Measurements from ENCODE around the gene MOCS2.

Gene MOCS2

GRCh38 chr5:53091289-53091688, 18.3 kb downstream of the MOCS2 start:
- no peak for DNase-seq

- no peak for DNase-seq
Observed at GRCh38 chr5:53090229-53090628, 19.3 kb downstream of the MOCS2 start.

- peak; percentile 31 for DNase-seq
Observed at GRCh38 chr5:53089481-53089991, 20.0 kb downstream of the MOCS2 start.

- DNase-seq, result no peak
Observed at GRCh38 chr5:53087621-53088121, 21.9 kb downstream of the MOCS2 start.

- no peak for DNase-seq
Observed at GRCh38 chr5:53087171-53087570, 22.4 kb downstream of the MOCS2 start.

- DNase-seq, result no peak
Observed at GRCh38 chr5:53084546-53085255, 24.9 kb downstream of the MOCS2 start.

- DNase-seq, result no peak
Observed at GRCh38 chr5:53083927-53084326, 25.6 kb downstream of the MOCS2 start.

- DNase-seq, result no peak
Observed at GRCh38 chr5:53080271-53080670, 29.3 kb downstream of the MOCS2 start.

GRCh38 chr5:53076014-53076583, 33.5 kb downstream of the MOCS2 start:
- no peak for DNase-seq

- no peak for DNase-seq
Observed at GRCh38 chr5:53073348-53073747, 36.2 kb downstream of the MOCS2 start.

GRCh38 chr5:53071738-53072137, 37.8 kb downstream of the MOCS2 start:
- no peak for DNase-seq

- no peak for DNase-seq
Observed at GRCh38 chr5:53071298-53071697, 38.3 kb downstream of the MOCS2 start.

GRCh38 chr5:53069626-53070025, 39.9 kb downstream of the MOCS2 start:
- no peak for DNase-seq

GRCh38 chr5:53068291-53068836, 41.2 kb downstream of the MOCS2 start:
- no peak for DNase-seq

GRCh38 chr5:53067641-53068040, 41.9 kb downstream of the MOCS2 start:
- no peak for DNase-seq

GRCh38 chr5:53066088-53066487, 43.5 kb downstream of the MOCS2 start:
- DNase-seq, result no peak

GRCh38 chr5:53063791-53064190, 45.8 kb downstream of the MOCS2 start:
- no peak for DNase-seq

- no peak for DNase-seq
Observed at GRCh38 chr5:53063176-53063575, 46.4 kb downstream of the MOCS2 start.

GRCh38 chr5:53059281-53059680, 50.3 kb downstream of the MOCS2 start:
- peak; percentile 64 for DNase-seq

- DNase-seq, result no peak
Observed at GRCh38 chr5:53055365-53055764, 54.2 kb downstream of the MOCS2 start.

- no peak for DNase-seq
Observed at GRCh38 chr5:53053364-53053763, 56.2 kb downstream of the MOCS2 start.

- no peak for DNase-seq
Observed at GRCh38 chr5:53052499-53052898, 57.1 kb downstream of the MOCS2 start.

GRCh38 chr5:53048248-53048647, 61.3 kb downstream of the MOCS2 start:
- no peak for DNase-seq
